HG03039 (cell line): ENCODE measurements around the gene CHTF18.
A peak's percentile ranks its signal among the peaks of the same experiment; 100 is the strongest.
"Not testable (repeated sequence)": the region's sequence is repeated elsewhere in the genome, so short reads cannot be mapped to it uniquely, and the experiment has no call there.

Experiments
- ATAC-seq: cut with Tn5 transposase; IDR thresholded peaks from one replicate; pipeline ENCODE4 v1.9.1; 2021; ENCODE audit warnings: mild to moderate bottlenecking, moderate library complexity; ENCODE audit not compliant: unreplicated experiment

CHTF18 gene

DNA sequence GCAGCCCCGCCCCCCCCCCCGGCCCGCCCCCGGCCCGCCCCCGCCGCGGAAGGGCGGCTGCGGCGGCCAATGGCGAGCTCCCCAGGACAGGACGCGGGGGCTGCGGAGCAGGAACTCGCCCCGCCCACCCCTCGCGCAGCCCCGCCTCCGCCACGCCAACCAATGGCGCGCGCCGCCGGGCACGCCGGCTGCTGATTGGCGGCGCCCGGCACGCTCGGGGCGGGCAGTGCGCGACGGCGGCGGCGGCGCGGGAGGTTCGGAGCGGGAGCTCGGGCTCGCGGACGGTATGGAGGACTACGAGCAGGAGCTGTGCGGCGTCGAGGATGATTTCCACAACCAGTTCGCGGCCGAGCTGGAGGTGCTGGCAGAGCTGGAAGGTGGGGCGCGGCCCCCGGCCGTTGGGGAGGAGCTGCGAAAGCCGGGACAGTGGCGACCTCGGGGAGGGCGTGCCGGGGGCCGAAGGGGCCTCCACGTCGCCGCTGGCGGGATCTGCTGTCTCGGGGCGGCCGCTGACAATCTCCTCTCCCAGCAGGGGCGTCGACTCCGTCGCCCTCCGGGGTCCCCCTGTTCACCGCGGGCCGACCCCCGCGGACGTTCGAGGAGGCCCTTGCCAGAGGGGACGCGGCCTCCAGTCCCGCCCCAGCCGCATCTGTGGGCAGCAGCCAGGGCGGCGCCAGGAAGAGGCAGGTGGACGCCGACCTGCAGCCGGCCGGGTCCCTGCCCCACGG, at the start of gene CHTF18:
Gene CHTF18 (plus strand): TSS at position 222 of the 728 bp plus-strand sequence. CDS start 65 bp downstream, at position 287.
- ATAC-seq = peak; percentile 63

DNA sequence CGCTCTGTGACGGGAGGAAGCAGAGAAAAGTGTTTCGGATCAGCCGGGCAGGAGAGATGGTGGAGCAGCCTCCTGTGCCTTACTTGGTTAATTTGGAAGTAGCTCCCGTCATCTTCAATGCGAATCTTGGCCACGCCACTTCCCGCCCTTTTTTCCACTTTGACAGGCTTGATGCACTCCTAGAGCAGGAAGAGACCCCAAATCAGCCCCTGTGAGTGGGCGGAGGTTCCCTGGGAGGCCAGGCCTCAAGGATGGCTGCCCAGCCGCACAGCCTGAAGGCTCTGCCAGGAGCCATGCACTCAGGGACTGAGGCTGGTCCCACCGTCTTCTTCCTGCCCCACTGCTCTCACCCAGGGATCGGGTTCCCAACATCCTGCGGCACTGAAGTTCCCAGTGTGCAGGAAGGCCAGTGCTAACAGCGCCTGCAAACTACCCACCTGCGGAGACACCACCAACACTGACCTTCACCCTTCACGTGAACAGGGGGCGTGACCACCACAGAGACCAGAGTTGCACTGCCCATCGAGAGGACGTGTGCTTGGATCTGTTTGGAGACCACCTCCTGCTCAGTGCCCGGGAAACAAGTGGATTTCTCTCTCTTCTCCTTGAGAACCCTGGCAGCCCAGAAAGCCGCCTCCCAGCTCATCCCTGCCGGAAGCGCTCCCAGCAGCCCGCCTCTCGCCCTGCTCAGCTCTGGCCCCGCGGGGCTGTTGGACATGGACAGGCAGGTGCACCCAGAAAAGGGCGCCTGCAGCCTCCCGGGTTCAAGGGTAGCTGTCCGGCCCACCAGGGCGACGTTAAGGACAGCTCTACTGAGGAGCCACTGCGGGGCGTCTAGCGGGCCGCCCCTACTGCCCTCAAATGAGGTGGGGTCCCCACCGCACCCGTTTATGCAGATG, 48.6 kb upstream of the CHTF18 start:
- ATAC-seq = no peak

DNA sequence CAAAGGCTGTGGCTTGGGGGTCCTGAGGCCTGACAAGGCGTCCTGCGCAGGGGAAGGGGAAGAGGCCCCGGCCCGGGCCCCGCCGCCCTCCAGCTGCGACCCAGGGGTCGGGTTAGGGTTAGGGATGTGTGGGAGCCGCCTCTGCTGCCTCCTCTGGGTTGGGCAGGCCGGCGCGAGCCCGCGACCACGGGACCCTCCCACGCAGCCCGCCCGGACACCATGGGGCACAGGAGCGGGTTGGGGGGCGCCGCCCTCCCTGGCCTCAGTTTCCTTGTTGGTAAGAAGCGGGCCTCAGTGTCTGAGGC, 48.0 kb upstream of the CHTF18 start:
- ATAC-seq = no peak

- ATAC-seq = peak; percentile 63
These were observed 47.5 kb upstream of the CHTF18 start, which contains the start of gene CIAO3 for GRCh38 chr16:740764-741505. Gene CIAO3, minus strand, starts transcription at chr16:740997. Its CDS starts 12 bp downstream, at chr16:740985.

- ATAC-seq = no peak
These were observed 46.3 kb upstream of the CHTF18 start for GRCh38 chr16:741986-742629.

DNA sequence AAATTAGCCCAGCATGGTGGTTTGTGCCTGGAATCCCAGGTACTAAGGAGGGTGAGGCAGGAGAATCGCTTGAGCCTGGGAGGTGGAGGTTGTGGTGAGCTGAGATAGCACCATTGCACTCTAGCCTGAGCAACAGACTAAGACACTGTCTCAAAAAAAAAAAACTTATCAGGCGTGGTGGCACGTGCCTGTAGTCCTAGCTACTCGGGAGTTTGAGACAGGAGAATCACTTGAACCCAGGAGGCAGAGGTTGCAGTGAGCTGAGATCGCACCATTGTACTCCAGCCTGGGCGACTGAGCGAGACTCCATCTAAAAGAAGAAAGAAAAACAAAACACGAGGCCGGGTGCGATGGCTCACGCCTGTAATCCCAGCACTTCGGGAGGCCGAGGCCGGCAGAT, 45.5 kb upstream of the CHTF18 start:
- ATAC-seq = not testable (repeated sequence)

DNA sequence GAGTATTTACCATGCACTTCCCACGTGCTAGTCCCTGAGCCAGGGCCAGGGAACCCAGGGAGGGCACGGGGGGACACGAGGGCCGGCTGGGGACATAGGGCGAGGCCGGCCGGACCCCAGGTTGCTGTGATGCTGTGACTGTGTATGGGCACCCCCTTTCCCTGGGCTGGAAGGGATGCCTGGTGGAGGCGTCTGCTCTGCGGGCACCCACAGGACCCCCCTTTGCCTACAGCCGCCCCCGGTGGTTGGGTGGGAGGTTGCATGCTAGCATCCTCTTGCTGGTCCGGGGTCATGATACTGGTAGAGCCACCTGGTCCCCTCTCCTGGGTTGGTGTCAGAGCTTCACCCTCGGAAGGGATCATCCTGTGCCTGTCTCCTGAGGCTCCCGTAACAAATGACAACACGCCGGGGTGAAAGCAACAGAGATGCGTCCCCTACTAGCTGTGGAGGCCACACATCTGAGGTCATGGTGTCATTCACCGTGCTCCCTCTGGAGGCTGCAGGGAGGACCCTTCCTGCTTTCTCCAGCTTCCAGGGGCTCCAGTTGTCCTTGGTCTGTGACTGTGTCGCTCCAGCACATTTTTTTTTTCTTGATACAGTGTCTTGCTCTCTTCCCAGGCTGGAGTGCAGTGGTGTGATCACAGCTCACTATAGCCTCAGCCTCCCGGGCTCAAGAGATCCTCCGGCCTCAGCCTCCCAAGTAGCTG, 44.5 kb upstream of the CHTF18 start:
- ATAC-seq = no peak

- no peak for ATAC-seq
These were observed 42.7 kb upstream of the CHTF18 start for GRCh38 chr16:745739-746138.

DNA sequence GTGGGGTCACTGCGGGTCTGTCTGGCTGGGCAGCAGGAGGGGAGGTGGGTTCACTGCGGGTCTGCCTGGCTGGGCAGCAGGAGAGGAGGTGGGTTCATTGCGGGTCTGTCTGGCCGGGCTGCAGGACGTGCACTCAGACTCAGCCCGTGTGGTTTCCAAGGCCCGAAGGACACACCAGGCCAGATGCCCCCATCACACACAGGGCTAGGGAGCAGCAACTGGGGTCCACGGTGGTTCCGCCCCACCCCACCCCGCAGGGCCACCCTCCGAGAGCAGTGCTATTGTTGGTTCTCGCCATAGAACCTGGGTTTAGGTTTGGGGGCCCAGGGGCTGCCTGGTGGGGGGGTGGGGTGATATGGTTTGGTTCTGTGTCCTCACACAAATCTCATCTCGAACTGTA, 41.8 kb upstream of the CHTF18 start:
- ATAC-seq = no peak

DNA sequence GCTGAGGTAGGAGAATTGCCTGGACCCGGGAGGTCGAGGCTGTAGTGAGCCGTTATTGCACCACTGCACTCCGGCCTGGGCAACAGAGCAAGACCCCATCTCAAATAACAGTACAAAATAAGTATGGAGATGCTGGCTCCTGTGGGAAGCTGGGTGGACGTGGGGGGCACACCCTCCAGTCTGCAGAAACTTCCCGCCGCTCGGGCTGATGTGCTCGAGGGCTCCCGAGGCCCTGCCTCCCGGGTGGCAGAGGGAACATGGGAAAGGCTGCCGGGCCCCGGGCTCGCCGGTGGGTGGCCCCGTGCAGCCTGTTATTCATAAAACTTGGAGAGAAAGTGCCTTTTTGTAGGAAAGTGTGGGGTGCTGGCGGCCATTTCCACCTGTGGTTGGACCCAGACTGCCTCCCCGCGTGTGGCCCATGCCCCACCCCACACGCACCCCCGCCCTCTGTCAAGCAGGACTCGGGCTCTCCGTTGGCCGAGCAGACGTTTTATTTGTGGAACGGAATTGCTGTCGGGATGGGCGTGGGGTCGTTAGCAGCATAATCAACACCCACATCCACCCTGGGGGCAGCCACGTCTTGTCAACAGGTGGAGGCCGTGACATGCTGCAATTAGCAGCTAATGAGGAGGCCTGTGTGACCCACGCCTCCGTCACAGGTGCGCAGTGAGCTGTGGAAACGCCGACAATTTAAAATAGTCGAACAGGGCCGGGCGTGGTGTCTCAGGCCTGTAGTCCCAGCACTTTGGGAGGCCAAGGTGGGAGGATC, 40.3 kb upstream of the CHTF18 start:
- ATAC-seq = no peak

DNA sequence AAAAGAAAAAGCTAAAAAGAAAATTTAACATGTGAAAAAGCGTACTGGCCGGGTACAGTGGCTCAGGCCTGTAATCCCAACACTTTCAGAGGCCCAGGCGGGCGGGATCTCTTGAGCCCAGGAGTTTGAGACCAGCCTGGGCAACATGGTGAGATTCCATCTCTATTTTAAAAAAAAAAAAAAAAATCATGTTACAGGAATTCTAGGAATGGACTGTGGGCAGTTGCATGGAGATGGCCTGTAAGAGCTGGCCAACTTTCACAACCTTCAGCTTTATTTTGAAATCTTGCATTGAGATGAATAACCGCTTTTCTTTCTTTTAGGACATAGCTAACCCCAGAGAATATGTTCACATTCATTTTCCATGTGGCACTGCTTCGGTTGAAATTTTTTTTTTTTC, 39.4 kb upstream of the CHTF18 start:
- ATAC-seq = no peak

- ATAC-seq = no peak
These were observed 37.9 kb upstream of the CHTF18 start for GRCh38 chr16:750485-750884.

DNA sequence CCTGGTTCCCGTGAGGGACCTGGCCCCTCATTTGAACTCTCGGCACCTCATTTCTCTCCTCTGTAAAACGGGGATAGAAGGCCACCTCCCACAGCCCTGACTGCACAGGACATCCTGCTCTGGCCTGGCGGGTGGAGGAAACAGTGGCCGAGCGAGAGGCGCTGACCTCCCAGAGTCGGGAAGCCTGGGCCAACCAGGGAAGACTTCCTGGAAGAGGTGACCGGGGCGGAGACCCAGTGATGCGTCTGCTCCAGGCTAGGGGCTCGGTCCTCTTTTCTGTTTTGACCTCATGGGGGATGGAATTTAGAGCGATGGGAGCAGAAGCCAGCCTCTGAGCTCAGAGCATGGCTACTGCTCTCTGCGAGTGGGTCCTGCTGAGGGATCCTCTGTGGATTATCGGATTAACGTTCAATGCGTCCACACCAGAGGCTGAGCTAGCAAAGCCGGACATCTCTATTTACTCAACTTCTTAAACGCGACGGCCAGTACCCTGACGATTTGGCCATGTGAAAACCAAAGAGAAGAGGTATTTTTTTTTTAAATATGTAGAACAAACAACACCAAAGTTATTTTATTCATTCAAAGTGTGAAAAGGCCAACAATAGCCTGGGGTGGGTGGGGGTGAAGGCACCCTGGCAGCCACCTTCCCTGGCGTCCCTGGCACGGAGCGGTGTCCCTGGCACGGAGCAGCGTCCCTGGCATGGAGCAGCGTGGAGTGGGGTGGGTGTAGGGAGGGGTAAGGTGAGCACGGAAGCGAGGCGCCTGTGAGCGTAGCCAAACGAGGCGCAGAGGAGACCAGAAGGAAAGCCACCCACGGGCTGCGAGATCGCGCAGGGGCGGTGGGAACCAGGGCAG, 37.0 kb upstream of the CHTF18 start:
- no peak for ATAC-seq

DNA sequence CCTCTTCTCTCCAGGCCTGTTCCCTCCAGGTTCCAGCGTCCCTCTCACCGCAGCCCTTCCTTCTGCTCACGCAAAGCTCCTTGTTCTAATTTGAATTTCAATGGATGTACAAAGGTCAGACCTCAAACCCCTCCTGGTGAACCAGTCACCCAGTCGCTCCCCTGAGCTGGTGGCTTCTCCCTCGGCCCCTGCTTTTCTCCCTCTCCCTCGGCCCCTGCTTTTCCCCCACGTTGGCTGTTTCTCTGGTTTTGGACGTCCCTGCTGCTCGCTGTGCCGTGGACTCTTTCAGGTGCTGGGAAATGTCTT, 36.5 kb upstream of the CHTF18 start:
- ATAC-seq = no peak

GRCh38 chr16:754121-754607, 34.3 kb upstream of the CHTF18 start:
- not testable (repeated sequence) for ATAC-seq

GRCh38 chr16:754656-755055, 33.8 kb upstream of the CHTF18 start:
- no peak for ATAC-seq

DNA sequence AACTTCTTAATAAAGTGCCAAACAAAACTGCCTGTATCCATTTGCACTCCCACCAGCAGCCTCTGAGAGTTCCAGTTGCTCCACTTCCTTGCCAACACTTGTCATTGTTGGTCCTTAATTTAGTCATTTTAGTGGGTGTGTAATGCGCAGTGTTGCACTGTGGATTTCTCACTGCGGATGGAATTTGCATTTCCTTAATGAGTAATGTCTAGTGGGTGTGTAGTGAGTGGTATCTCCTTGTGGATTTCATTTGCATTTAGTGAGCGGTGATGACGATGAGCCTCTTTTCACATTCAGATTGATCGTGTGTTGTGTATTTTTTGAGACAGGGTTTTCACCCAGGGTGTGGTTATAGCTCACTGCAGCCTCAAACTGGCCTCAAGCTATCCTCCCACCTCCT, 32.0 kb upstream of the CHTF18 start:
- ATAC-seq = no peak

- no peak for ATAC-seq
These were observed 29.1 kb upstream of the CHTF18 start for GRCh38 chr16:759110-759910.
